Upper lobe of left lung (tissue), 6 donors: ENCODE data around the gene TEX10. TPM values are rescaled to one million over a fixed set of nuclear protein-coding genes. Genes with fewer than 3 reads are reported as not detected.
A peak's percentile ranks its signal among the peaks of the same experiment; 100 is the strongest.
"Not testable (repeated sequence)": the region's sequence is repeated elsewhere in the genome, so short reads cannot be mapped to it uniquely, and the experiment has no call there.

Source experiments
- ATAC-seq, 2 donors: fragments of 200-7000 bp; cut with Tn5 transposase; one replicate each; pipeline ENCODE4 v1.9.1; 2022; ENCODE audit warnings: mild to moderate bottlenecking in 2 of 2, moderate library complexity in 2 of 2; ENCODE audit not compliant: low FRiP score in 2 of 2
- DNase-seq, 2 donors: peaks; one replicate each; pipeline ENCODE4 v3.0.0-alpha.2; 2019 to 2020
- H3K27ac ChIP-seq, 4 donors: fragments of 200-600 bp; sonication (generic); one replicate each; pipeline ENCODE4 v1.5.1; 2016 to 2019
- H3K27me3 ChIP-seq, 4 donors: fragments of 200-600 bp; sonication (generic); one replicate each; pipeline ENCODE4 v1.5.1; 2017 to 2019
- H3K36me3 ChIP-seq, 4 donors: fragments of 200-600 bp; sonication (generic); one replicate each; pipeline ENCODE4 v1.5.1; 2016 to 2019
- H3K4me1 ChIP-seq, 4 donors: fragments of 200-600 bp; sonication (generic); one replicate each; pipeline ENCODE4 v1.5.1; 2018 to 2019
- H3K4me3 ChIP-seq, 4 donors: fragments of 200-600 bp; sonication (generic); one replicate each; pipeline ENCODE4 v1.5.1; 2017 to 2019; ENCODE audit warnings: mild to moderate bottlenecking in 2 of 4, moderate library complexity in 1 of 4
- H3K9me3 ChIP-seq, 4 donors: fragments of 200-600 bp; sonication (generic); one replicate each; pipeline ENCODE4 v1.5.1; 2018 to 2019
- CTCF ChIP-seq, 6 experiments: fragments of 450-650 bp in 4 of 6; fragments of 200-600 bp in 2 of 6; sonication (generic) in 2 of 6; IDR thresholded peaks; one replicate each; pipeline ENCODE4 v1.5.1; 2016 to 2019; ENCODE audit warnings: antibody characterized with exemption in 6 of 6
- EP300 ChIP-seq, 4 donors: sonication (generic); formaldehyde crosslinking; IDR thresholded peaks; one replicate each; pipeline ENCODE4 v1.5.1; 2017; ENCODE audit warnings: antibody characterized with exemption in 4 of 4, control low read depth in 2 of 4
- POLR2A ChIP-seq, 4 donors: fragments of 450-650 bp; IDR thresholded peaks; one replicate each; pipeline ENCODE4 v1.5.1; 2016 to 2017; ENCODE audit warnings: antibody characterized with exemption in 4 of 4, mild to moderate bottlenecking in 2 of 4
- POLR2AphosphoS5 ChIP-seq, 2 donors: sonication (generic); formaldehyde crosslinking; IDR thresholded peaks; one replicate each; pipeline ENCODE4 v1.5.1; 2017; ENCODE audit warnings: antibody characterized with exemption in 2 of 2
- WGBS, 2 donors: methylation state at CpG; one replicate each; pipeline ENCODE4 v1.1.5; 2017 to 2018; 5-methylcytosine and 5-hydroxymethylcytosine counted together
- total RNA-seq, 6 donors: library from RNA; depleted of rRNA in 4 of 6; stranded (reverse); fragments of >200 nt in 4 of 6; gene quantifications; one replicate each; pipeline versions ENCODE4 v1.1.0 to v1.2.1, GENCODE V29; 2016 to 2021
- donor health status: DM: no; HTN: no; CAD: no; lungs with moderate emphysema.
- donor health status: DM: no; HTN: yes; CAD: no; lungs with severe emphysema.

TEX10 gene
- total RNA-seq, 6 donors from 2014 or later, result 6.2 to 17.3 (median 13.0) TPM

DNA sequence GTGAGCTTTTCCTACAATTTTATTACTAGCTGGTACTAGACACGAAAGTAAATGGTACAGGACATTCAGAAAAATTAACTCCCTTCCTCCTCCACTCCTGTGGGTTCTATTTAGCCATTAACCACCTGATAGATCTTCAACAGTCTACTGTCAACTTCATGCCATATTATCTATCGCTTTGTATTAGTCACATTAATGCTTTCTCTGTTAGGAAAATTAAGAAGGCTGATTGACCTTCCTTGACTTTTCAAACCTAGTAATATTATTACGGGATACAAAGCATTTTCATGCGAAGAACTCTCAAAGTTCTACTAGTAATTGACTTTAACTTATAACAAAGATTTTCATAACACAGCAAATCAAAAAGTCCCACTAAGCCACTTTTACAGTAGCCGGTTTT, 1.2 kb downstream of the TEX10 start:
- Histone ChIP-seq H3K27ac (no peak overlapping the region), H3K36me3 (no peaks in the 10 kb centered on the region), H3K4me1 (peaks cover 9 to 23% (median 10%) of the 10 kb centered on the region in 4 donors), H3K27me3 (no peaks in the 10 kb centered on the region), H3K9me3 (no peaks in the 10 kb centered on the region), H3K4me3 (peak overlapping the region in 3 of 4 donors; percentile 58 to 98 (median 97))
- DNase-seq, result no peak
- TF ChIP-seq POLR2AphosphoS5 (IDR thresholded peaks at IDR 0.05), result no peak
- no peak for TF ChIP-seq CTCF (IDR thresholded peaks at IDR 0.05)
- TF ChIP-seq EP300 (IDR thresholded peaks at IDR 0.05), result no peak
- TF ChIP-seq POLR2A (IDR thresholded peaks at IDR 0.05), result no peak
- no peak for ATAC-seq
- 38 to 46% methylated on average over 5 of the region's 5 CpGs for WGBS, 2 donors

DNA sequence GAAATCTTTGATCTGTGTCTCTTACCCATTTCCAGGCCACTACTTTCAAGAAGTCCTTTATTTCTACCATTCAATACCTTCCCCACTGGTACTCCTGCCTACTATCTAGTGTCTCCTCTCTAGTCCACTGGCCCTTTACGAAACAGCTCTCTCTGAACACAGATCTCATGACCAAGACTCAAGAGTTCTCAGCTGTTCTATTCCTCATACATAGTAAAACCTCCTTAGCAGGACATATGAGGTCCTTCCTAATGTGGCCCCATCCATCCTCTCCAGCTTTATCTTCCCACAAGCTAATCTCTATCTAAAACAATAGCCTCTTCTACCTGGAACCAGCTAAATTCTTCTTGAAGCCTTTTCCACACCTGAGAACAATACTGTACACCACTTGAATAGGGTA, 2.6 kb downstream of the TEX10 start:
- 83 to 100% methylated on average over 1 of the region's 1 CpG for WGBS, 2 donors
- Histone ChIP-seq H3K27ac (no peak overlapping the region), H3K4me1 (peaks cover 9 to 23% (median 10%) of the 10 kb centered on the region in 4 donors), H3K9me3 (no peaks in the 10 kb centered on the region), H3K4me3 (no peak overlapping the region), H3K27me3 (no peaks in the 10 kb centered on the region), H3K36me3 (peaks cover 0 to 9% (median 0%) of the 10 kb centered on the region in 4 donors)
- ATAC-seq (no peak), DNase-seq (no peak)
- TF ChIP-seq POLR2AphosphoS5 (IDR thresholded peaks at IDR 0.05), result no peak
- no peak for TF ChIP-seq EP300 (IDR thresholded peaks at IDR 0.05)
- TF ChIP-seq CTCF (IDR thresholded peaks at IDR 0.05), result no peak
- TF ChIP-seq POLR2A (IDR thresholded peaks at IDR 0.05), result no peak

DNA sequence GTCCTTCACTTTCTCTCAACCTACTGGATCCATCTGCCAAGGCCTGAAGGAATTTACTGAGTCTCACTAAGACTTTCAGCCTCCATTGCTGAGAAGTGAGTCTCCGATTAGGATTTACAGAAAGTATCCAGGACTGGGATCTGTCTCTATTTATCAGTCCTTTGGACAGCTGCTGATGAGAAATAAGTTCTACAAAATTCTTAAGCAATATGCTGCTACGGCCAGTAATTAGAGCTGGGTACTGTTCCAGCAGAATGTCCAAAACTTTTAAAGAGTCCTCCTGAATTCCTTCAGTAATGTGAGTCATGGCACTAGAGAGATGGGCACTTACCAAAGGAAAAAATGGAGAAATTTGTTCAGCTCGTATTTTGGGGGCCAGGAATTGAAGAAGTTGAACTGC, 5.9 kb downstream of the TEX10 start:
- no peak overlapping the region for H3K27ac ChIP-seq
- 57 to 77% methylated on average over 3 of the region's 3 CpGs for WGBS, 2 donors
- H3K36me3 ChIP-seq, result peaks cover 0 to 13% (median 0%) of the 10 kb centered on the region in 4 donors
- H3K27me3 ChIP-seq, result no peaks in the 10 kb centered on the region
- no peak for TF ChIP-seq POLR2A (IDR thresholded peaks at IDR 0.05)
- no peaks in the 10 kb centered on the region for H3K9me3 ChIP-seq
- DNase-seq, result no peak
- H3K4me1 ChIP-seq, result peaks cover 7 to 23% (median 10%) of the 10 kb centered on the region in 4 donors
- peak; percentile 58 to 63 for ATAC-seq
- no peak overlapping the region for H3K4me3 ChIP-seq

DNA sequence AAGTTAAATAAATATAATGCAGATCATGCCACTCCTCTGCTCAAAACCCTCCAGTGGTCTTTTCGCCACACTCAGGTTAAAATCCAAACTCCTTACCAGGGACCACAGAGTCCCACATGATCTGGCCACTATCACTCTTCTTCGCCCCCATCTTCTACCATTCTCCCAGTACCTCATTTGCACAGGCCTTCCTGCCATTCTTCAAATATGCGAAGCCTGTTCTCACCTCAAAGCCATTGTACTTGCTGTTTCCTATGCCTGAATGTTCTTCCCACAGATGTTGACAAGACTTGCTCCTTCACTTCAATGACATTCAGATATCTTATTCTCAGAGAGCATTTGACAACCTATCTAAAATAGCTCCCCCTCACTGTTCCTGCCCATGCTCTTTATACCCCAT, 10.9 kb downstream of the TEX10 start:
- 92 to 97% methylated on average over 3 of the region's 3 CpGs for WGBS, 2 donors
- no peak for DNase-seq

DNA sequence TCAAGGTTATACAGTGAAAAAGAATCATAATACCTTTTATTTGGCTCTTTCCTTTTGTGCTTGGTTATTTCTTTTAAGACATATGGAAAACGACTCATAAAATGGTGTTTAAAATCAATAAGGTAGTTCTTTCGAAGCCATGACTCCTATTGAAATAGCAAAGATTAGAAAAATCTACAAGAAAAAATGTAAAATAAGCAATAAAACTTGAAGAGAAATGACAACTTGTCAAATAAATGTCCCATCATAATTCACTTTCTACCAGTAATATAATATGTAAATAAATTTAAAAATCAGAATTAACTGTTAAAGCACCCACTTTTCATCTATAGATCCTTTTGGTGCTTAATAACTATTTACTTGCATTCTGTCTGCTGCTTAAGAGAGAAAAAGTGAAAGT, 12.5 kb downstream of the TEX10 start:
- TF ChIP-seq EP300 (IDR thresholded peaks at IDR 0.05) (no peak), CTCF (IDR thresholded peaks at IDR 0.05) (no peak), POLR2AphosphoS5 (IDR thresholded peaks at IDR 0.05) (no peak), POLR2A (IDR thresholded peaks at IDR 0.05) (no peak)
- Histone ChIP-seq H3K36me3 (peaks cover 0 to 19% (median 0%) of the 10 kb centered on the region in 4 donors), H3K27ac (no peak overlapping the region), H3K27me3 (no peaks in the 10 kb centered on the region), H3K9me3 (no peaks in the 10 kb centered on the region), H3K4me3 (no peak overlapping the region), H3K4me1 (no peaks in the 10 kb centered on the region)
- ATAC-seq (no peak), DNase-seq (no peak)
- 90 to 95% methylated on average over 2 of the region's 2 CpGs for WGBS, 2 donors

More for the DNA sequence above, 10.9 kb downstream of the TEX10 start:
- H3K4me1 ChIP-seq, result peaks cover 0 to 4% (median 0%) of the 10 kb centered on the region in 4 donors
- no peak overlapping the region for H3K27ac ChIP-seq
- no peaks in the 10 kb centered on the region for H3K27me3 ChIP-seq
- TF ChIP-seq EP300 (IDR thresholded peaks at IDR 0.05) (no peak), POLR2AphosphoS5 (IDR thresholded peaks at IDR 0.05) (no peak), POLR2A (IDR thresholded peaks at IDR 0.05) (no peak)
- no peaks in the 10 kb centered on the region for H3K9me3 ChIP-seq
- ATAC-seq, result no peak
- H3K36me3 ChIP-seq, result peaks cover 0 to 28% (median 0%) of the 10 kb centered on the region in 4 donors
- H3K4me3 ChIP-seq, result no peak overlapping the region

GRCh38 chr9:100338736-100339135, 14.0 kb downstream of the TEX10 start:
- not testable (repeated sequence) for H3K4me3 ChIP-seq, H3K4me1 ChIP-seq, H3K27ac ChIP-seq, H3K27me3 ChIP-seq, H3K9me3 ChIP-seq, ATAC-seq, DNase-seq
- 95 to 99% methylated on average over 5 of the region's 5 CpGs for WGBS, 2 donors
- H3K36me3 ChIP-seq, result peaks cover 0 to 15% (median 0%) of the 10 kb centered on the region in 4 donors
